Neural crest cell (in vitro differentiated cells): ENCODE measurements around the gene INTS7. TPM values are rescaled to one million over a fixed set of nuclear protein-coding genes. Genes with fewer than 3 reads are reported as not detected.

Experiments
- DNase-seq: peaks from one replicate; pipeline ENCODE4 v3.0.0; 2021; ENCODE audit warnings: low read depth, mixed read lengths, low spot score
- H3K27ac Mint-ChIP-seq: one replicate; pipeline ENCODE4 v1.8.0; 2021; ENCODE audit warnings: mild to moderate bottlenecking, mixed read lengths; ENCODE audit not compliant: unreplicated experiment
- H3K27me3 Mint-ChIP-seq: 2 replicates; pipeline ENCODE4 v1.8.0; 2021; ENCODE audit warnings: low read depth, mild to moderate bottlenecking, mixed read lengths
- H3K36me3 Mint-ChIP-seq: 2 replicates; pipeline ENCODE4 v1.8.0; 2021; ENCODE audit warnings: low read depth, mild to moderate bottlenecking, mixed read lengths
- H3K4me1 Mint-ChIP-seq: 2 replicates; pipeline ENCODE4 v1.8.0; 2021; ENCODE audit warnings: mixed read lengths
- H3K4me3 Mint-ChIP-seq: one replicate; pipeline ENCODE4 v1.8.0; 2021; ENCODE audit warnings: mild to moderate bottlenecking, mixed read lengths
- H3K9me3 Mint-ChIP-seq: 2 replicates; pipeline ENCODE4 v1.8.0; 2021; ENCODE audit warnings: mixed read lengths
- CTCF ChIP-seq: fragments of 200-600 bp; sonication (generic); conservative IDR thresholded peaks from 2 replicates; pipeline ENCODE4 v1.5.0; 2021; ENCODE audit warnings: antibody characterized with exemption, mild to moderate bottlenecking
- total RNA-seq: library from RNA; stranded (reverse); gene quantifications from 2 replicates; pipeline ENCODE4 v1.2.1, GENCODE V29; 2021

The INTS7 gene
- total RNA-seq, 1 donor from 2014 or later = 30.2 TPM

GRCh38 chr1:211928993-211929637 lies 106.2 kb downstream of the INTS7 start:
- Mint-ChIP-seq H3K4me1 (peaks cover 10% of the 10 kb centered on the region), H3K9me3 (no peaks in the 10 kb centered on the region), H3K27ac (no peak overlapping the region), H3K4me3 (no peak overlapping the region), H3K27me3 (peaks cover 3% of the 10 kb centered on the region), H3K36me3 (no peaks in the 10 kb centered on the region)
- TF ChIP-seq CTCF = no peak
- no peak for DNase-seq

- peaks cover 10% of the 10 kb centered on the region for H3K4me1 Mint-ChIP-seq
- H3K27me3 Mint-ChIP-seq = peaks cover 3% of the 10 kb centered on the region
- DNase-seq = no peak
- no peaks in the 10 kb centered on the region for H3K36me3 Mint-ChIP-seq
- H3K9me3 Mint-ChIP-seq = no peaks in the 10 kb centered on the region
- no peak for TF ChIP-seq CTCF
- no peak overlapping the region for H3K27ac Mint-ChIP-seq
- no peak overlapping the region for H3K4me3 Mint-ChIP-seq
Measured at GRCh38 chr1:211928290-211928801, 107.0 kb downstream of the INTS7 start.

GRCh38 chr1:211925016-211925415 lies 110.3 kb downstream of the INTS7 start:
- Mint-ChIP-seq H3K4me3 (no peak overlapping the region), H3K9me3 (no peaks in the 10 kb centered on the region), H3K27ac (no peak overlapping the region), H3K4me1 (peaks cover 10% of the 10 kb centered on the region), H3K27me3 (peaks cover 5% of the 10 kb centered on the region), H3K36me3 (no peaks in the 10 kb centered on the region)
- no peak for TF ChIP-seq CTCF
- no peak for DNase-seq

- H3K4me1 Mint-ChIP-seq = peaks cover 6% of the 10 kb centered on the region
- DNase-seq = no peak
- H3K36me3 Mint-ChIP-seq = no peaks in the 10 kb centered on the region
- H3K27me3 Mint-ChIP-seq = peaks cover 5% of the 10 kb centered on the region
- H3K27ac Mint-ChIP-seq = no peak overlapping the region
- no peak for TF ChIP-seq CTCF
- no peak overlapping the region for H3K4me3 Mint-ChIP-seq
- no peaks in the 10 kb centered on the region for H3K9me3 Mint-ChIP-seq
Measured at GRCh38 chr1:211924256-211924655, 111.1 kb downstream of the INTS7 start.

- Mint-ChIP-seq H3K4me3 (no peak overlapping the region), H3K27me3 (peaks cover 5% of the 10 kb centered on the region), H3K27ac (no peak overlapping the region), H3K36me3 (no peaks in the 10 kb centered on the region), H3K4me1 (no peaks in the 10 kb centered on the region), H3K9me3 (no peaks in the 10 kb centered on the region)
- DNase-seq = no peak
- no peak for TF ChIP-seq CTCF
Measured at GRCh38 chr1:211923095-211923494, 112.3 kb downstream of the INTS7 start.
